Gastroesophageal sphincter (tissue), 3 donors: ENCODE data around the gene CPA1.

Source experiments
- CTCF ChIP-seq, 4 experiments: fragments of 200-600 bp in 2 of 4; fragments of 450-650 bp in 2 of 4; sonication (generic) in 1 of 4; IDR thresholded peaks; one replicate each; pipeline ENCODE4 v1.5.1; 2017 to 2019; ENCODE audit warnings: antibody characterized with exemption in 4 of 4, mild to moderate bottlenecking in 2 of 4, moderate library complexity in 2 of 4
- POLR2A ChIP-seq, 2 donors: fragments of 450-650 bp; IDR thresholded peaks; one replicate each; pipeline ENCODE4 v1.6.1; 2017; ENCODE audit warnings: antibody characterized with exemption in 2 of 2, mild to moderate bottlenecking in 2 of 2, moderate library complexity in 1 of 2

- TF ChIP-seq CTCF (IDR thresholded peaks at IDR 0.05) (no peak), POLR2A (IDR thresholded peaks at IDR 0.05) (no peak)
These were observed 17.1 kb upstream of the CPA1 start for GRCh38 chr7:130363026-130363847.
